ENCODE results near the gene SSTR5.

The SSTR5 gene

GRCh38 chr16:1129106-1129960, 56.8 kb downstream of the SSTR5 start:
- no peak for DNase-seq (ENCODE audit: extremely low read depth, insufficient read length)
- Histone ChIP-seq H3K36me3 (ENCODE audit: control insufficient read depth, insufficient read depth, low read length) (no peaks in the 10 kb centered on the region), H3K4me3 (replicated peaks; ENCODE audit: low read depth, low read length) (no peak overlapping the region), H3K27me3 (replicated peaks; ENCODE audit: control insufficient read depth, insufficient read depth, low read length) (no peaks in the 10 kb centered on the region)
- TF ChIP-seq CTCF (IDR thresholded peaks at IDR 0.05; ENCODE audit: insufficient read depth, low read length, poor library complexity, severe bottlenecking), result no peak

- Histone ChIP-seq H3K27me3 (replicated peaks; ENCODE audit: control insufficient read depth, insufficient read depth, low read length) (no peaks in the 10 kb centered on the region), H3K4me3 (replicated peaks; ENCODE audit: low read depth, low read length) (no peak overlapping the region), H3K36me3 (ENCODE audit: control insufficient read depth, insufficient read depth, low read length) (no peaks in the 10 kb centered on the region)
- DNase-seq (ENCODE audit: extremely low read depth, insufficient read length), result no peak
- TF ChIP-seq CTCF (IDR thresholded peaks at IDR 0.05; ENCODE audit: insufficient read depth, low read length, poor library complexity, severe bottlenecking), result no peak
Observed at GRCh38 chr16:1130382-1130781, 57.8 kb downstream of the SSTR5 start.

All from GM06990 (cell line).